Loucy (cell line): ENCODE data around the gene USP7.

Experiments
- EZH2phosphoT487 ChIP-seq: fragments of 200-600 bp; IDR thresholded peaks from 2 replicates; pipeline ENCODE4 v1.6.1; 2018; ENCODE audit warnings: antibody characterized with exemption, mild to moderate bottlenecking, moderate library complexity, borderline replicate concordance
- TF ChIP-seq, protein P1 (sequence below): fragments of 200-600 bp; sonication (generic); conservative IDR thresholded peaks from 2 replicates; pipeline ENCODE4 v1.5.1; 2014; ENCODE audit warnings: mild to moderate bottlenecking, antibody characterized with exemption, low read length

DNA sequence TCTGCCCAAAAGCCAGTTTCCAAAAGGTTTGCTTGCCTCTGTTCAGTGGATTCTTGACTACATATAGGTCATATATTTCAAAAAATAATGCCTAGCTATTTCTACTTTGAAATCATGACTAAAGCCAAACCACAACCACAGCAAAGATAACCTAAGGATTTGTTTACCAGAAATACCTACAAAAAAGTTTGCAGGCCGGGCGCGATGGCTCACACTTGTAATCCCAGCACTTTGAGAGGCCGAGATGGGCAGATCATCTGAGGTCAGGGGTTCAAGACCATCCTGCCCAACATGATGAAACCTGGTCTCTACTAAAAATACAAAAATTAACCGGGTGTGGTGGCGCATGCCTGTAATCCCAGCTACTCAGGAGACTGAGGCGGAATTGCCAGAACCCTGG lies 110.1 kb downstream of the USP7 start:
- TF ChIP-seq, protein P1, sequence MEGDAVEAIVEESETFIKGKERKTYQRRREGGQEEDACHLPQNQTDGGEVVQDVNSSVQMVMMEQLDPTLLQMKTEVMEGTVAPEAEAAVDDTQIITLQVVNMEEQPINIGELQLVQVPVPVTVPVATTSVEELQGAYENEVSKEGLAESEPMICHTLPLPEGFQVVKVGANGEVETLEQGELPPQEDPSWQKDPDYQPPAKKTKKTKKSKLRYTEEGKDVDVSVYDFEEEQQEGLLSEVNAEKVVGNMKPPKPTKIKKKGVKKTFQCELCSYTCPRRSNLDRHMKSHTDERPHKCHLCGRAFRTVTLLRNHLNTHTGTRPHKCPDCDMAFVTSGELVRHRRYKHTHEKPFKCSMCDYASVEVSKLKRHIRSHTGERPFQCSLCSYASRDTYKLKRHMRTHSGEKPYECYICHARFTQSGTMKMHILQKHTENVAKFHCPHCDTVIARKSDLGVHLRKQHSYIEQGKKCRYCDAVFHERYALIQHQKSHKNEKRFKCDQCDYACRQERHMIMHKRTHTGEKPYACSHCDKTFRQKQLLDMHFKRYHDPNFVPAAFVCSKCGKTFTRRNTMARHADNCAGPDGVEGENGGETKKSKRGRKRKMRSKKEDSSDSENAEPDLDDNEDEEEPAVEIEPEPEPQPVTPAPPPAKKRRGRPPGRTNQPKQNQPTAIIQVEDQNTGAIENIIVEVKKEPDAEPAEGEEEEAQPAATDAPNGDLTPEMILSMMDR = no peak
- no peak for TF ChIP-seq EZH2phosphoT487
